ENCODE results near the gene ACTG1. TPM values are rescaled to one million over a fixed set of nuclear protein-coding genes. Genes with fewer than 3 reads are reported as not detected.
A peak's percentile ranks its signal among the peaks of the same experiment; 100 is the strongest.

Gene ACTG1
- total RNA-seq, 1 experiment from 2014 or later, result 3,247 TPM

GRCh38 chr17:81535480-81536298, 23.1 kb upstream of the ACTG1 start:
- intact Hi-C loops (cut with micrococcal nuclease; ENCODE audit: unreplicated experiment), result no loop called here
- POLR2A ChIA-PET (ENCODE audit: low non-redundant PET), result no interaction called here

GRCh38 chr17:81535007-81535328, 22.4 kb upstream of the ACTG1 start:
- no TSS peak for BruUV-seq (replicated peaks)
- Histone ChIP-seq H3K4me1 (ENCODE audit: insufficient read depth, low read length, poor library complexity, severe bottlenecking) (no peaks in the 10 kb centered on the region), H3K36me3 (ENCODE audit: insufficient read depth, low read length, poor library complexity, severe bottlenecking) (no peaks in the 10 kb centered on the region), H3K27ac (ENCODE audit: low read depth, low read length, poor library complexity, severe bottlenecking) (no peak overlapping the region), H3K27me3 (replicated peaks; ENCODE audit: insufficient read depth, low read depth, low read length, poor library complexity) (peaks cover 11% of the 10 kb centered on the region), H3K9me3 (ENCODE audit: low read depth, low read length, poor library complexity, severe bottlenecking) (no peaks in the 10 kb centered on the region), H3K4me3 (ENCODE audit: low read depth, low read length, poor library complexity, severe bottlenecking) (no peak overlapping the region)
- ChIA-PET CTCF (no interaction called here), POLR2A (ENCODE audit: low non-redundant PET) (no interaction called here)
- DNase-seq (ENCODE audit: low spot score), result no peak
- no peak for TF ChIP-seq EZH2 (IDR thresholded peaks at IDR 0.05; ENCODE audit: borderline replicate concordance, low read depth, low read length, poor library complexity, severe bottlenecking)
- TF ChIP-seq, protein P1, sequence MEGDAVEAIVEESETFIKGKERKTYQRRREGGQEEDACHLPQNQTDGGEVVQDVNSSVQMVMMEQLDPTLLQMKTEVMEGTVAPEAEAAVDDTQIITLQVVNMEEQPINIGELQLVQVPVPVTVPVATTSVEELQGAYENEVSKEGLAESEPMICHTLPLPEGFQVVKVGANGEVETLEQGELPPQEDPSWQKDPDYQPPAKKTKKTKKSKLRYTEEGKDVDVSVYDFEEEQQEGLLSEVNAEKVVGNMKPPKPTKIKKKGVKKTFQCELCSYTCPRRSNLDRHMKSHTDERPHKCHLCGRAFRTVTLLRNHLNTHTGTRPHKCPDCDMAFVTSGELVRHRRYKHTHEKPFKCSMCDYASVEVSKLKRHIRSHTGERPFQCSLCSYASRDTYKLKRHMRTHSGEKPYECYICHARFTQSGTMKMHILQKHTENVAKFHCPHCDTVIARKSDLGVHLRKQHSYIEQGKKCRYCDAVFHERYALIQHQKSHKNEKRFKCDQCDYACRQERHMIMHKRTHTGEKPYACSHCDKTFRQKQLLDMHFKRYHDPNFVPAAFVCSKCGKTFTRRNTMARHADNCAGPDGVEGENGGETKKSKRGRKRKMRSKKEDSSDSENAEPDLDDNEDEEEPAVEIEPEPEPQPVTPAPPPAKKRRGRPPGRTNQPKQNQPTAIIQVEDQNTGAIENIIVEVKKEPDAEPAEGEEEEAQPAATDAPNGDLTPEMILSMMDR (conservative IDR thresholded peaks at IDR 0.05; ENCODE audit: low read depth, low read length), result no peak
- intact Hi-C loops (cut with micrococcal nuclease; ENCODE audit: unreplicated experiment), result no loop called here

More at GRCh38 chr17:81535480-81536298, 23.1 kb upstream of the ACTG1 start:
- H3K27me3 ChIP-seq (replicated peaks; ENCODE audit: insufficient read depth, low read depth, low read length, poor library complexity), result peaks cover 11% of the 10 kb centered on the region
- H3K4me3 ChIP-seq (ENCODE audit: low read depth, low read length, poor library complexity, severe bottlenecking), result no peak overlapping the region
- H3K9me3 ChIP-seq (ENCODE audit: low read depth, low read length, poor library complexity, severe bottlenecking), result no peaks in the 10 kb centered on the region
- no peaks in the 10 kb centered on the region for H3K36me3 ChIP-seq (ENCODE audit: insufficient read depth, low read length, poor library complexity, severe bottlenecking)
- H3K4me1 ChIP-seq (ENCODE audit: insufficient read depth, low read length, poor library complexity, severe bottlenecking), result no peaks in the 10 kb centered on the region
- TF ChIP-seq, protein P1 (conservative IDR thresholded peaks at IDR 0.05; ENCODE audit: low read depth, low read length), result no peak
- TF ChIP-seq EZH2 (IDR thresholded peaks at IDR 0.05; ENCODE audit: borderline replicate concordance, low read depth, low read length, poor library complexity, severe bottlenecking), result no peak
- BruUV-seq (replicated peaks), result no TSS peak
- CTCF ChIA-PET, result no interaction called here
- no peak overlapping the region for H3K27ac ChIP-seq (ENCODE audit: low read depth, low read length, poor library complexity, severe bottlenecking)
- DNase-seq (ENCODE audit: low spot score), result no peak

GRCh38 chr17:81534157-81535006, 21.8 kb upstream of the ACTG1 start:
- Histone ChIP-seq H3K27ac (ENCODE audit: low read depth, low read length, poor library complexity, severe bottlenecking) (no peak overlapping the region), H3K4me3 (ENCODE audit: low read depth, low read length, poor library complexity, severe bottlenecking) (no peak overlapping the region), H3K27me3 (replicated peaks; ENCODE audit: insufficient read depth, low read depth, low read length, poor library complexity) (peaks cover 11% of the 10 kb centered on the region), H3K9me3 (ENCODE audit: low read depth, low read length, poor library complexity, severe bottlenecking) (no peaks in the 10 kb centered on the region), H3K36me3 (ENCODE audit: insufficient read depth, low read length, poor library complexity, severe bottlenecking) (no peaks in the 10 kb centered on the region), H3K4me1 (ENCODE audit: insufficient read depth, low read length, poor library complexity, severe bottlenecking) (no peaks in the 10 kb centered on the region)
- intact Hi-C loops (cut with micrococcal nuclease; ENCODE audit: unreplicated experiment), result no loop called here
- no peak for TF ChIP-seq EZH2 (IDR thresholded peaks at IDR 0.05; ENCODE audit: borderline replicate concordance, low read depth, low read length, poor library complexity, severe bottlenecking)
- TF ChIP-seq, protein P1 (conservative IDR thresholded peaks at IDR 0.05; ENCODE audit: low read depth, low read length), result no peak
- POLR2A ChIA-PET (ENCODE audit: low non-redundant PET), result interaction anchor here (0.6 kb wide), 1 partner anchor 307 kb away, joined by 3 read pairs; no protein-coding TSS in a partner anchor
- BruUV-seq (replicated peaks), result no TSS peak
- CTCF ChIA-PET, result no interaction called here
- peak; percentile 42 for DNase-seq (ENCODE audit: low spot score)
